Measurements from ENCODE around the gene PAAF1. TPM values are rescaled to one million over a fixed set of nuclear protein-coding genes. Genes with fewer than 3 reads are reported as not detected.

Gene PAAF1
- total and polyA plus RNA-seq, 10 of the 15 experiments (the other 5 are each of a cell fraction or from before 2014, with no cell fraction given), result 13.7 to 70.6 (median 29.1) TPM

- ChIA-PET RAD21 (ENCODE audit: unreplicated experiment) (no interaction called here), POLR2A (no interaction called here), SMC1A (ENCODE audit: uncharacterized antibody, unreplicated experiment) (interaction anchor here (0.8 to 1.5 kb wide), 2 partner anchors 8 to 37 kb away, joined by 3 to 4 read pairs; no protein-coding TSS in a partner anchor), CTCF (no interaction called here)
- Histone ChIP-seq H3K36me3 (ENCODE audit: control insufficient read depth in 2 of 2, insufficient read depth in 2 of 2, low read length in 1 of 2) (no peaks in the 10 kb centered on the region; a peak in 2 of 4 replicates), H3K27ac (ENCODE audit: control insufficient read depth, insufficient read depth) (no peak overlapping the region), H3K79me2 (ENCODE audit: control insufficient read depth, insufficient read depth, low read length) (no peaks in the 10 kb centered on the region), H4K20me1 (ENCODE audit: control insufficient read depth, insufficient read depth) (no peaks in the 10 kb centered on the region), H3K4me2 (ENCODE audit: control insufficient read depth, insufficient read depth) (no peak overlapping the region), H3K27me3 (replicated peaks in 1 of 2; ENCODE audit: control insufficient read depth in 2 of 2, insufficient read depth in 2 of 2, low read length in 1 of 2) (no peaks in the 10 kb centered on the region), H3K4me1 (ENCODE audit: control insufficient read depth, insufficient read depth, low read length) (no peaks in the 10 kb centered on the region), H3K4me3 (no peak overlapping the region), H3K9ac (ENCODE audit: control insufficient read depth, insufficient read depth, low read length) (no peak overlapping the region), H3K9me3 (replicated peaks; ENCODE audit: control insufficient read depth, insufficient read depth, low read length) (no peaks in the 10 kb centered on the region), H2AFZ (ENCODE audit: control insufficient read depth, low read depth, low read length) (no peak overlapping the region)
- intact Hi-C loops (cut with micrococcal nuclease; ENCODE audit: unreplicated experiment) (no loop called here), in situ Hi-C loops (cut with MboI) (no loop called here)
- no peak for DNase-seq (ENCODE audit: low read depth, low spot score)
- TF ChIP-seq HDAC6 (IDR thresholded peaks at IDR 0.05; ENCODE audit: unreplicated experiment), result no peak
- TF ChIP-seq RCOR1 (conservative IDR thresholded peaks at IDR 0.05; ENCODE audit: low read depth, low read length), result no peak
- no TSS peak for BruUV-seq (replicated peaks)
- 84% methylated on average over 4 of the region's 4 CpGs for WGBS (ENCODE audit: insufficient coverage, insufficient replicate concordance, low lambda C conversion rate, missing lambda C conversion rate)
- no peak for FAIRE-seq
- ATAC-seq, result no peak
These were observed 13.8 kb upstream of the PAAF1 start for GRCh38 chr11:73862986-73863385.

GRCh38 chr11:73866095-73866579, 10.7 kb upstream of the PAAF1 start:
- TF ChIP-seq SP1 (IDR thresholded peaks at IDR 0.05; ENCODE audit: low read depth, low read length) (no peak), CHD1 (IDR thresholded peaks at IDR 0.05; ENCODE audit: low read depth, low read length) (no peak), HCFC1 (IDR thresholded peaks at IDR 0.05; ENCODE audit: low read length) (no peak), HDGF (IDR thresholded peaks at IDR 0.05) (no peak), KDM1A (IDR thresholded peaks at IDR 0.05; ENCODE audit: borderline replicate concordance) (no peak), ZNF274 (IDR thresholded peaks at IDR 0.05; ENCODE audit: insufficient read depth, insufficient read length) (no peak), GABPA (IDR thresholded peaks at IDR 0.05; ENCODE audit: low read depth) (no peak), RAD51 (IDR thresholded peaks at IDR 0.05) (no peak), BHLHE40 (IDR thresholded peaks at IDR 0.05; ENCODE audit: borderline replicate concordance in 1 of 2, low read depth in 2 of 2, low read length in 1 of 2) (no peak), NFXL1 (IDR thresholded peaks at IDR 0.05; ENCODE audit: borderline replicate concordance) (no peak), KLF5 (IDR thresholded peaks at IDR 0.05; ENCODE audit: partially characterized antibody) (no peak), PBX3 (IDR thresholded peaks at IDR 0.05; ENCODE audit: insufficient replicate concordance, low read depth, low read length) (no peak)
- RAD21 ChIA-PET (ENCODE audit: unreplicated experiment), result no interaction called here
- ATAC-seq, result no peak
- WGBS (ENCODE audit: insufficient coverage, insufficient replicate concordance, low lambda C conversion rate, missing lambda C conversion rate), result 100% methylated on average over 5 of the region's 5 CpGs
- in situ Hi-C loops (cut with MboI), result no loop called here
- Histone ChIP-seq H3K4me2 (ENCODE audit: control insufficient read depth, insufficient read depth) (no peak overlapping the region), H2AFZ (ENCODE audit: control insufficient read depth, low read depth, low read length) (no peak overlapping the region), H3K4me3 (no peak overlapping the region), H3K4me1 (ENCODE audit: control insufficient read depth, insufficient read depth, low read length) (no peaks in the 10 kb centered on the region), H3K27me3 (replicated peaks in 1 of 2; ENCODE audit: control insufficient read depth in 2 of 2, insufficient read depth in 2 of 2, low read length in 1 of 2) (no peaks in the 10 kb centered on the region), H4K20me1 (ENCODE audit: control insufficient read depth, insufficient read depth) (no peaks in the 10 kb centered on the region), H3K9me3 (replicated peaks; ENCODE audit: control insufficient read depth, insufficient read depth, low read length) (no peaks in the 10 kb centered on the region), H3K27ac (ENCODE audit: control insufficient read depth, insufficient read depth) (no peak overlapping the region), H3K9ac (ENCODE audit: control insufficient read depth, insufficient read depth, low read length) (no peak overlapping the region), H3K79me2 (ENCODE audit: control insufficient read depth, insufficient read depth, low read length) (no peaks in the 10 kb centered on the region), H3K36me3 (ENCODE audit: control insufficient read depth in 2 of 2, insufficient read depth in 2 of 2, low read length in 1 of 2) (peaks cover 0 to 3% of the 10 kb centered on the region in 2 experiments; a peak in 2 of 4 replicates)
- no TSS peak for BruUV-seq (replicated peaks)
- SMC1A ChIA-PET (ENCODE audit: uncharacterized antibody, unreplicated experiment), result interaction anchor here (0.9 to 1.2 kb wide), 2 partner anchors 9 to 23 kb away, joined by 3 read pairs; no protein-coding TSS in a partner anchor
- no peak for FAIRE-seq
- no peak for DNase-seq (ENCODE audit: low read depth, low spot score)
- POLR2A ChIA-PET, result interaction anchor here (0.5 to 1.5 kb wide), 3 partner anchors 11 to 40 kb away, joined by 3 to 4 read pairs (median 3); no protein-coding TSS in a partner anchor
- CTCF ChIA-PET, result no interaction called here
- intact Hi-C loops (cut with micrococcal nuclease; ENCODE audit: unreplicated experiment), result no loop called here
